AG10803 (cell line): ENCODE results near the gene ARL8B.

Experiments used
- DNase-seq: peaks from one replicate; pipeline ENCODE4 v3.0.0; 2010; ENCODE audit warnings: low read depth
- H3K4me3 ChIP-seq: 2 replicates; pipeline ENCODE4 v1.5.1; 2011; ENCODE audit warnings: mild to moderate bottlenecking, low read length, control low read depth
- TF ChIP-seq, protein P1 (sequence below): conservative IDR thresholded peaks from 2 replicates; pipeline ENCODE4 v1.5.1; 2011; ENCODE audit warnings: mild to moderate bottlenecking, low read length, control low read depth, inconsistent platforms

The ARL8B gene

DNA sequence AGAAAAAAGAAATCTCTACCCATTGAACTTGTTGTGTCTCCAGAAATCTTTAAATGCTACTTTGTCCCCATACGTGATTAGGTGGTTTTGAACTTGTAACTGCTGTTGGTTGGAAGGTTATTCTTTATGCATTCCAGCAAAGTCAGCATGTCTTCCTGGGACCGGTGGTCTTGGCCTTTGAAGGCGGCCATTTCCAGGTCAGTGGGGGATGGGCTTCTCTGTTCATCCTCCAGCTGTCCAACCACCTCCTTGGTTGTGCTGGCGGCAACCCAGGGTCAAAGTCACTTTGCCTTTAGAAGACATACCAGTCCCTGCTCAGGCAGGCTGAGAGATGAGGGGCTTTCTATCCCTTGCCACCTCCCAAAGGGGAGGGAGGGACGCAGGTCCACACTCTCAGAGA is 37.9 kb upstream of the ARL8B start:
- no peak for DNase-seq
- no peak overlapping the region for H3K4me3 ChIP-seq
- TF ChIP-seq, protein P1, sequence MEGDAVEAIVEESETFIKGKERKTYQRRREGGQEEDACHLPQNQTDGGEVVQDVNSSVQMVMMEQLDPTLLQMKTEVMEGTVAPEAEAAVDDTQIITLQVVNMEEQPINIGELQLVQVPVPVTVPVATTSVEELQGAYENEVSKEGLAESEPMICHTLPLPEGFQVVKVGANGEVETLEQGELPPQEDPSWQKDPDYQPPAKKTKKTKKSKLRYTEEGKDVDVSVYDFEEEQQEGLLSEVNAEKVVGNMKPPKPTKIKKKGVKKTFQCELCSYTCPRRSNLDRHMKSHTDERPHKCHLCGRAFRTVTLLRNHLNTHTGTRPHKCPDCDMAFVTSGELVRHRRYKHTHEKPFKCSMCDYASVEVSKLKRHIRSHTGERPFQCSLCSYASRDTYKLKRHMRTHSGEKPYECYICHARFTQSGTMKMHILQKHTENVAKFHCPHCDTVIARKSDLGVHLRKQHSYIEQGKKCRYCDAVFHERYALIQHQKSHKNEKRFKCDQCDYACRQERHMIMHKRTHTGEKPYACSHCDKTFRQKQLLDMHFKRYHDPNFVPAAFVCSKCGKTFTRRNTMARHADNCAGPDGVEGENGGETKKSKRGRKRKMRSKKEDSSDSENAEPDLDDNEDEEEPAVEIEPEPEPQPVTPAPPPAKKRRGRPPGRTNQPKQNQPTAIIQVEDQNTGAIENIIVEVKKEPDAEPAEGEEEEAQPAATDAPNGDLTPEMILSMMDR = no peak

DNA sequence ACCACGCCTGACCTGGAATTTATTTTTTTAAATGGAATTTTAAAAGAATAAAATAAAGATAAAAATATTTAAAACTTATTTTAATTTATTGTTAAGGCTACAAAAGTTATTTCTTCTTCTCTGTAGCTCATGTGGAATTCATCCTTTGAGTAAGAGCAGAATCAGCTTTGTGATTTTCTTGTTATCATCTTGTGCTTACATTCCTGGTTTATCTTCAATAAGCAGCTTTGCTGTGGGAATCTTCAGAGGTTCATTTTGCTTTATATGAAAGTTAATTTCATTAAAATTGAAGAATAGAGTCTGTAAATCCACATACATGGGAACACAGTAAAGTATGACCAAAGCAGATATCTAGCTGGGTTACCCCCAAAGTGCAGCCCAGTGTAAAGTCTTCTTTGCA is 35.4 kb upstream of the ARL8B start:
- no peak overlapping the region for H3K4me3 ChIP-seq
- TF ChIP-seq, protein P1 = no peak
- no peak for DNase-seq

DNA sequence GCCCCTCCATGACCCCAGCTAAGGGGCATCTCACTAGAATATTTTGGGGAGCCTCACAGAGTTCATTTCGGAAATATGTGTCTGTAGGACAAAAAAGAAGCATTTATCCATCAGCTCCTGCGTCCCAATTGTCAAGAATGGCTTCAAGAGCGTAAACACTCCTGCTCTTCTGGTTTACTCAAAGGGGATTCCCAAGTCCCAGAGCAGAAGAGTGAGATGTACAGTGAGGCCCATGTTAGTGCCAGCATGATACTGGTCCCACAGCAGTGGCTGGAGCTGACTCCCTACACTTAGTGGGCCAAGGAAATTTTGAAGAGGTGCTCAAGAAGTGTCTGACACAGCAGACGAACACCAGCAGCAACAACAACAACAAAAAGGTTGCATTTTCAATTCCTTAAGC is 34.9 kb upstream of the ARL8B start:
- DNase-seq = no peak
- TF ChIP-seq, protein P1 = no peak
- no peak overlapping the region for H3K4me3 ChIP-seq

DNA sequence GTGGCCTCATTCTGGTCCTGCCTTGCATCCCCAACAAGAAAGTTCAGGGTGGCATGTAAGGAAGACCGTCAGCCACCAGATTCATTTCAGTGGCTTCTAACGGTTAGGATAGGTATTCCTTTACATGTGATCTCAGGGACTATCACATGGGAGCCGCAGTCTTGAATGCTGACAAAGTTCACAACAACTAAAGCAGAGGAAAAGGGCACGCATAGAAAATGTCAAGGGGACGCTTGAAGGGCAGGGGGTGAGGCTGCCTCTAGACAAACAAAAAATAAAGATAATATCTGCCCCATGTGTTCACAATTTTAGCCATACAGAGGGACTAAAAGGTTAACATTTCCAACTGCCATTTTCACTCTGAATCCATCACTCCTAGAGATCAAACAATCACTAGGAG is 31.9 kb upstream of the ARL8B start:
- TF ChIP-seq, protein P1 = no peak
- DNase-seq = no peak
- no peak overlapping the region for H3K4me3 ChIP-seq

DNA sequence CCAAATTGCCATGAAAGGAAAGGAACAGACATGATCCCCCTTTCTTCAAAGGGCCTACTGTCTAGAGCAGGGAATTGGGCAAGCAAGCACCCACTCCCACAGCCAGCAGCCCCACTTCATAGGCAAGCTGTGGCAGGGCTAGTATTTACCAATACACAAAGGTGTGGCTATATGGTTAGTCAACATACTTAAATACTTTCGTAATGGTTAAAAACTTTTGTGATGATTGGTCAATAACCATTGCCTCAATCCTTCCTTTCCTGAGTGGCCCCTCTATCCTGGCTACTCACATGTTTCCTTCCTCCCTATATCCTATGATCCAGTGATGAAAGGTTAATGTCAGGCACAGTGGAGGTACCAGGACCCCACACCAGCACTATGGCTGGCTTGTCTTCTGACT is 30.1 kb upstream of the ARL8B start:
- TF ChIP-seq, protein P1 = no peak
- H3K4me3 ChIP-seq = no peak overlapping the region
- no peak for DNase-seq

DNA sequence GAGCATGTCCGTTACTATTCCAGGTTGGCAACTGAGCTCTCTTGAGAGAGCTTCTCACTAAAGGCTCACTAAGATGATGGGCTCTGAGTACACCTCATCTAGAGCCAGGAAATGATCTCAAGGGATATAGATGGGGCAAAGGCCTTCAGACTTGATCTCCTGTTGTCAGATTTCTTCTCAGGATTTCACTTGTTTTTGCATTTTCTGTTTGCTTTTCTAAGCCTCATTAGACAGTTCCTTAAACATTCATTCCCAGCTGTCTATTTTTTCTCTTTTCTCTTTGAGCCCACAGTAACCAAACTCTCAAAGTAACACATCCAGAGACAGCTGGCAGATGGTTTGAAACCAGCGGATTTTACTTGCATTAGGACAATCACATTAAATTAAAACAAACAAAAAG is 28.4 kb upstream of the ARL8B start:
- no peak for DNase-seq
- TF ChIP-seq, protein P1 = no peak
- H3K4me3 ChIP-seq = no peak overlapping the region

DNA sequence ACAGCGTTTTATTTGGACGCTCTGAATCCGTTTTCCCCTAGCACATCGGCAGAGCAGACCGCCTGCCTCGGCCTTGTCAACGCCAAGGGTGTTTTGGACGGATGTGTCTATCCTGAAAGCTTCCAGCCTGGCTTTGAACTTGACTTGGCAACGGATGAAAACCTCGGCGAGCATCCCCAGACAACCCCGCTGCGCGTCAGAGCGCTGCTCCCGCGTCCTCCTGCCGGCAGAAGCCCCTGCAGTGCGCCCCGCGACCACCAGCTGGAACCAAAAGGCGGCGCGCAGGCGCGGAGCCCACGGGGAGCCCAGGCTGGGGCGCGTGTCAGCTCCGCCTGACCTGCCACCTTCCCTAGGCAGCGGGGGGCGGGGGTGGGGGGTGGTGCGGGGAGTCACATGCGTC is 26.2 kb upstream of the ARL8B start:
- H3K4me3 ChIP-seq = peak overlapping the region; percentile 34

More for the DNA sequence above, 26.2 kb upstream of the ARL8B start:
- DNase-seq = no peak
- TF ChIP-seq, protein P1 = 0 out of 2 replicates have a peak, but pooled peaks have one; percentile 10
